Kidney (tissue), 14 donors: ENCODE measurements around the gene UNC13C. TPM values are rescaled to one million over a fixed set of nuclear protein-coding genes. Genes with fewer than 3 reads are reported as not detected.

Experiments used
- DNase-seq, 5 donors: peaks; one replicate each; pipeline ENCODE4 v3.0.0-alpha.2; 2013 to 2020
- FAIRE-seq: peaks from 2 replicates; lab custom pipeline; 2012; peaks lifted over from hg19 to GRCh38; lab: Jason Lieb, UNC
- H3K27ac ChIP-seq, 2 donors: one replicate each; pipeline ENCODE4 v1.7.0; 2013; ENCODE audit warnings: low read depth in 2 of 2, low read length in 2 of 2, inconsistent platforms in 1 of 2
- H3K27me3 ChIP-seq: one replicate; pipeline ENCODE4 v1.7.1; 2013; ENCODE audit warnings: low read length, inconsistent platforms; ENCODE audit not compliant: control insufficient read depth, insufficient read depth
- H3K36me3 ChIP-seq, 3 donors: one replicate each; pipeline versions ENCODE4 v1.7.0 to v1.7.1; 2013; ENCODE audit warnings: low read length in 3 of 3, control low read depth in 1 of 3, inconsistent platforms in 1 of 3; ENCODE audit not compliant: insufficient read depth in 3 of 3, control insufficient read depth in 2 of 3
- H3K4me1 ChIP-seq, 3 donors: one replicate each; pipeline versions ENCODE4 v1.7.0 to v1.7.1; 2013; ENCODE audit warnings: low read length in 3 of 3, inconsistent platforms in 1 of 3, low read depth in 1 of 3; ENCODE audit not compliant: control insufficient read depth in 2 of 3, insufficient read depth in 2 of 3
- H3K4me3 ChIP-seq, 3 donors: one replicate each; pipeline versions ENCODE4 v1.7.0 to v1.8.1; 2013; ENCODE audit warnings: low read length in 3 of 3, control low read depth in 1 of 3, inconsistent platforms in 1 of 3
- H3K9ac ChIP-seq, 3 donors: one replicate each; pipeline versions ENCODE4 v1.7.0 to v1.7.1; 2013; ENCODE audit warnings: low read length in 3 of 3, control low read depth in 1 of 3, inconsistent platforms in 1 of 3
- H3K9me3 ChIP-seq, 3 donors: one replicate each; pipeline versions ENCODE4 v1.7.0 to v1.7.1; 2013; ENCODE audit warnings: low read length in 3 of 3, control low read depth in 1 of 3, inconsistent platforms in 1 of 3; ENCODE audit not compliant: control insufficient read depth in 2 of 3, insufficient read depth in 1 of 3
- intact Hi-C: fragments of 100-400 bp; cut with DNase I; formaldehyde crosslinking; loops from one replicate; pipeline ENCODE4 v1.11.1; 2022
- polyA plus RNA-seq: library from polyadenylated mRNA; stranded (reverse); fragments of 350-450 nt; fragmentation: Illumina TruSeq; extraction: RNeasy Lipid Tissue Mini Kit (QIAGEN cat#74804); gene quantifications from one replicate; pipeline ENCODE4 v1.2.3, GENCODE V29; 2014; ENCODE audit warnings: low read depth, low replicate concordance; ENCODE audit not compliant: insufficient read depth
- total RNA-seq: library from RNA; stranded (reverse); fragmentation: NEBNext Ultra II Directional; extraction: Animal tissue kit (Norgen Biotek cat#: 25700); gene quantifications from one replicate; pipeline ENCODE4 v1.2.1, GENCODE V29; 2021
- TF ChIP-seq, protein P1 (sequence below): IDR thresholded peaks from 3 replicates; pipeline ENCODE4 v1.5.1; 2012; ENCODE audit warnings: mild to moderate bottlenecking, moderate library complexity, borderline replicate concordance; ENCODE audit not compliant: insufficient read depth; ENCODE audit errors: extremely low read depth
- donor health status: control.
- donor health status: control.
- donor health status: control.
- donor health status: control.
- donor health status: control.
- donor health status: DM: yes; HTN: yes; CAD: no.
- donor health status: Normal renal cell carcinoma (clear cell type).

Gene UNC13C
- total and polyA plus RNA-seq, 2 donors from 2014 or later, result 0.19 to 0.45 TPM

- Histone ChIP-seq H3K27ac (no peak overlapping the region), H3K4me1 (no peaks in the 10 kb centered on the region), H3K36me3 (no peaks in the 10 kb centered on the region), H3K27me3 (no peaks in the 10 kb centered on the region), H3K9me3 (peaks cover 0 to 5% (median 0%) of the 10 kb centered on the region in 3 donors), H3K4me3 (no peak overlapping the region), H3K9ac (no peak overlapping the region)
- DNase-seq (no peak), FAIRE-seq (no peak)
- intact Hi-C loops, result no loop called here
- TF ChIP-seq, protein P1, sequence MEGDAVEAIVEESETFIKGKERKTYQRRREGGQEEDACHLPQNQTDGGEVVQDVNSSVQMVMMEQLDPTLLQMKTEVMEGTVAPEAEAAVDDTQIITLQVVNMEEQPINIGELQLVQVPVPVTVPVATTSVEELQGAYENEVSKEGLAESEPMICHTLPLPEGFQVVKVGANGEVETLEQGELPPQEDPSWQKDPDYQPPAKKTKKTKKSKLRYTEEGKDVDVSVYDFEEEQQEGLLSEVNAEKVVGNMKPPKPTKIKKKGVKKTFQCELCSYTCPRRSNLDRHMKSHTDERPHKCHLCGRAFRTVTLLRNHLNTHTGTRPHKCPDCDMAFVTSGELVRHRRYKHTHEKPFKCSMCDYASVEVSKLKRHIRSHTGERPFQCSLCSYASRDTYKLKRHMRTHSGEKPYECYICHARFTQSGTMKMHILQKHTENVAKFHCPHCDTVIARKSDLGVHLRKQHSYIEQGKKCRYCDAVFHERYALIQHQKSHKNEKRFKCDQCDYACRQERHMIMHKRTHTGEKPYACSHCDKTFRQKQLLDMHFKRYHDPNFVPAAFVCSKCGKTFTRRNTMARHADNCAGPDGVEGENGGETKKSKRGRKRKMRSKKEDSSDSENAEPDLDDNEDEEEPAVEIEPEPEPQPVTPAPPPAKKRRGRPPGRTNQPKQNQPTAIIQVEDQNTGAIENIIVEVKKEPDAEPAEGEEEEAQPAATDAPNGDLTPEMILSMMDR, result no peak
Measured at GRCh38 chr15:54364961-54365360, 386.7 kb downstream of the UNC13C start.

DNA sequence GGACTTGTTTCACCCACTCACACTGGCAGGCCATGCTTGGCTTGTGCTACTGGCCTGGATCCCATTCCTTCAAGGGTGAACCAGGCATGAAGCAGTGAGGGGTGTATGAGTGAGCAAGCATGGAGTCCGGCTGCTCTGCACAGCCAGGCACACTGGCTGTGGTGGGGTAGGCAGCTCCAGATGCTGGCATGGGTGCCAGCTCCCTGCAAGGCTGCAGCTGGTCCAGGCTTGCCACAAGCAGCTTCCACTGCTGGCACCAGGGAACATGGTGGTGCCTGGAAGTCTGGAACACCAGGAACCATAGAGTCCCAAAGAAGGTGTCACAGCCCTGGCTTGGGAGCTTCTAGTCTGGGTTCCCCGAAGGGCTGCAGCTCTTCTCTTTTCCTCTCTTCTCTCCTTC, 395.1 kb downstream of the UNC13C start:
- DNase-seq, result no peak
- no peak overlapping the region for H3K4me3 ChIP-seq
- H3K27ac ChIP-seq, result no peak overlapping the region
- peaks cover 0 to 6% (median 0%) of the 10 kb centered on the region in 3 donors for H3K9me3 ChIP-seq
- no peaks in the 10 kb centered on the region for H3K4me1 ChIP-seq
- H3K27me3 ChIP-seq, result no peaks in the 10 kb centered on the region
- FAIRE-seq, result no peak
- TF ChIP-seq, protein P1, result no peak
- H3K9ac ChIP-seq, result no peak overlapping the region
- intact Hi-C loops, result no loop called here
- no peaks in the 10 kb centered on the region for H3K36me3 ChIP-seq

DNA sequence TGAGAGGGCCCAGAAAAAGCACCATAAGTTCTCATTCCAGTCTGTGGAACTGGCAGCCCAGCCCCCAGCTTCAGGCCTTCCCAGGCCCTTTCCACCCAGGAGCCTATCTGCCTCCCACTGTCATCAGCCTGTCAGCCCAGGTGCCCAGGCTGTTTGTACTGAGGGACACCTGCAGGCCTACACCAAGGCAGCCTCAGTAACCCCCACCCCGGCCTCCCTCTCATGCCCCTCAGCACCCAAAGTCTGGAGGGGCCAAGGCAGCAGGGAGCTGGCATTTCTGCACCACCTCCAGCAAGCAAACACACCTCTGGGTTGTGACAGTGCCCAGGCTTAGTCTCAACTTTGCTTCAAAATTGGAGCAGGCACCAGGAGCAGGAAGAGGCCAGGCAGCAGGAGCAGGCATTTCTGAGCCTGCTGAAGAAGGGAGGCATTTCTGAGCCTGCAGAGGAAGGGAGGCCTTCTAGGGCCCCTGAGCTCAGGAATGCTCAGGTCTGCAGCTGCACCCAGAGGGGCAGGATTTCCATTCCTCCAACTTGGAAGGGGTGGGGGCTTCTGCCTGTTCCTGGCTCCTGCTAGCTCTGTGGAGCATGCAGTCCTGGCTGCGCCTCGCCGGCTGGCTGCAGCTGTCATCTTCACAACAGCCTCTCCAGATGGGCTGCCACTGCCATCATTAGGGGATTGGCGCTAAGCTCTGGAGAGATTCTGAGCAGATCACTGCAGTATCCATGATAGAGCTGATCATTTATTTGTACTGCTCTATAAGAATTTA, 396.1 kb downstream of the UNC13C start:
- TF ChIP-seq, protein P1, result no peak
- no peak for FAIRE-seq
- intact Hi-C loops, result no loop called here

More for the DNA sequence above, 396.1 kb downstream of the UNC13C start:
- Histone ChIP-seq H3K9ac (no peak overlapping the region), H3K4me1 (no peaks in the 10 kb centered on the region), H3K9me3 (peaks cover 0 to 6% (median 0%) of the 10 kb centered on the region in 3 donors), H3K4me3 (no peak overlapping the region), H3K27ac (no peak overlapping the region), H3K36me3 (no peaks in the 10 kb centered on the region), H3K27me3 (no peaks in the 10 kb centered on the region)
- peak in 1 of 5 donors; percentile 58 for DNase-seq
